ENCODE measurements around the gene HTT. TPM values are rescaled to one million over a fixed set of nuclear protein-coding genes. Genes with fewer than 3 reads are reported as not detected.

HTT gene
- total and polyA plus RNA-seq, 4 donors, result 8.6 to 39.8 (median 16.4) TPM

- H3K9ac ChIP-seq (ENCODE audit: low read depth in 1 of 2, low read length in 2 of 2), result no peak overlapping the region
- WGBS, result 83% methylated on average over 5 of the region's 5 CpGs
- peak overlapping the region; percentile 4 to 11 for H3K27ac ChIP-seq (ENCODE audit: low read depth in 1 of 2, low read length in 2 of 2)
- peaks cover 0 to 4% (median 0%) of the 10 kb centered on the region in 4 donors for H3K4me1 ChIP-seq (ENCODE audit: control insufficient read depth in 4 of 4, insufficient read depth in 4 of 4, low read length in 3 of 4)
- no peak for TF ChIP-seq HNF4G (IDR thresholded peaks at IDR 0.05)
- TF ChIP-seq FOXA1 (IDR thresholded peaks at IDR 0.05), result no peak
- no peak for TF ChIP-seq GABPA (IDR thresholded peaks at IDR 0.05 in 1 of 2, conservative IDR thresholded peaks at IDR 0.05 in 1 of 2)
- TF ChIP-seq ZBTB33 (IDR thresholded peaks at IDR 0.05), result no peak
- TF ChIP-seq REST (IDR thresholded peaks at IDR 0.05), result no peak
- TF ChIP-seq MAX (IDR thresholded peaks at IDR 0.05), result no peak
- TF ChIP-seq NR2F2 (IDR thresholded peaks at IDR 0.05), result no peak
- TF ChIP-seq RAD21 (IDR thresholded peaks at IDR 0.05), result no peak
- TF ChIP-seq JUND (IDR thresholded peaks at IDR 0.05), result no peak
- TF ChIP-seq ATF3 (IDR thresholded peaks at IDR 0.05), result no peak
- H3K36me3 ChIP-seq (ENCODE audit: control insufficient read depth in 4 of 4, insufficient read depth in 3 of 4, low read depth in 1 of 4, low read length in 3 of 4), result peaks cover 5 to 61% (median 36%) of the 10 kb centered on the region in 4 donors
- H3K27me3 ChIP-seq (ENCODE audit: control insufficient read depth in 4 of 4, insufficient read depth in 4 of 4, low read length in 3 of 4), result no peaks in the 10 kb centered on the region
- DNase-seq (ENCODE audit: low spot score), result no peak
- H3K4me3 ChIP-seq (ENCODE audit: low read depth in 1 of 3, low read length in 3 of 3), result no peak overlapping the region
- H3K9me3 ChIP-seq (ENCODE audit: control insufficient read depth in 4 of 4, low read length in 3 of 4), result no peaks in the 10 kb centered on the region
Observed at GRCh38 chr4:3111461-3111860, 37.0 kb downstream of the HTT start.

GRCh38 chr4:3112201-3112600 is 37.7 kb downstream of the HTT start:
- H3K9ac ChIP-seq (ENCODE audit: low read depth in 1 of 2, low read length in 2 of 2), result no peak overlapping the region
- peaks cover 0 to 4% (median 0%) of the 10 kb centered on the region in 4 donors for H3K4me1 ChIP-seq (ENCODE audit: control insufficient read depth in 4 of 4, insufficient read depth in 4 of 4, low read length in 3 of 4)
- H3K36me3 ChIP-seq (ENCODE audit: control insufficient read depth in 4 of 4, insufficient read depth in 3 of 4, low read depth in 1 of 4, low read length in 3 of 4), result peaks cover 5 to 64% (median 42%) of the 10 kb centered on the region in 4 donors
- no peak for DNase-seq (ENCODE audit: low spot score)
- peak overlapping the region; percentile 4 to 11 for H3K27ac ChIP-seq (ENCODE audit: low read depth in 1 of 2, low read length in 2 of 2)
- H3K9me3 ChIP-seq (ENCODE audit: control insufficient read depth in 4 of 4, low read length in 3 of 4), result no peaks in the 10 kb centered on the region
- 81% methylated on average over 4 of the region's 4 CpGs for WGBS
- no peaks in the 10 kb centered on the region for H3K27me3 ChIP-seq (ENCODE audit: control insufficient read depth in 4 of 4, insufficient read depth in 4 of 4, low read length in 3 of 4)
- H3K4me3 ChIP-seq (ENCODE audit: low read depth in 1 of 3, low read length in 3 of 3), result no peak overlapping the region
- TF ChIP-seq NR2F2 (IDR thresholded peaks at IDR 0.05), result no peak
- TF ChIP-seq HNF4A (conservative IDR thresholded peaks at IDR 0.05), result no peak
- TF ChIP-seq CTCF (IDR thresholded peaks at IDR 0.05; ENCODE audit: low read depth, low read length, missing input control), result no peak
- no peak for TF ChIP-seq FOXA2 (IDR thresholded peaks at IDR 0.05)
- TF ChIP-seq REST (IDR thresholded peaks at IDR 0.05), result no peak
- no peak for TF ChIP-seq FOXA1 (IDR thresholded peaks at IDR 0.05)
- TF ChIP-seq RXRA (IDR thresholded peaks at IDR 0.05), result no peak
- TF ChIP-seq MAX (IDR thresholded peaks at IDR 0.05), result no peak
- TF ChIP-seq ATF3 (IDR thresholded peaks at IDR 0.05), result no peak
- TF ChIP-seq ZBTB33 (IDR thresholded peaks at IDR 0.05), result no peak
- no peak for TF ChIP-seq SP1 (IDR thresholded peaks at IDR 0.05)
- no peak for TF ChIP-seq TAF1 (conservative IDR thresholded peaks at IDR 0.05)
- TF ChIP-seq YY1 (IDR thresholded peaks at IDR 0.05), result no peak
